Ascending aorta (tissue), 2 donors: ENCODE data around the gene DPP7. TPM values are rescaled to one million over a fixed set of nuclear protein-coding genes. Genes with fewer than 3 reads are reported as not detected.
A peak's percentile ranks its signal among the peaks of the same experiment; 100 is the strongest.
"Not testable (repeated sequence)": the region's sequence is repeated elsewhere in the genome, so short reads cannot be mapped to it uniquely, and the experiment has no call there.

Source experiments
- DNase-seq, 2 donors: peaks; one replicate each; pipeline ENCODE4 v3.0.0-alpha.2; 2019; ENCODE audit warnings: low spot score in 2 of 2
- H3K27ac ChIP-seq, 2 donors: fragments of 200-600 bp; sonication (generic); one replicate each; pipeline ENCODE4 v1.5.1; 2016 to 2017; ENCODE audit warnings: mild to moderate bottlenecking in 1 of 2
- H3K27me3 ChIP-seq: fragments of 200-600 bp; sonication (generic); one replicate; pipeline ENCODE4 v1.5.1; 2017
- H3K36me3 ChIP-seq, 2 donors: fragments of 200-600 bp; sonication (generic); one replicate each; pipeline ENCODE4 v1.5.1; 2016
- H3K4me1 ChIP-seq, 2 donors: fragments of 200-600 bp; sonication (generic); one replicate each; pipeline ENCODE4 v1.5.1; 2016 to 2017; ENCODE audit warnings: mild to moderate bottlenecking in 1 of 2
- H3K4me3 ChIP-seq, 2 donors: fragments of 200-600 bp; sonication (generic); one replicate each; pipeline ENCODE4 v1.5.1; 2016 to 2017; ENCODE audit warnings: mild to moderate bottlenecking in 1 of 2
- H3K9me3 ChIP-seq, 2 donors: fragments of 200-600 bp; sonication (generic); one replicate each; pipeline ENCODE4 v1.5.1; 2016
- intact Hi-C: fragments of 100-400 bp; cut with DNase I; formaldehyde crosslinking; loops from one replicate; pipeline ENCODE4 v1.15.1; 2023
- total RNA-seq: library from RNA; depleted of rRNA; stranded (reverse); fragments of >200 nt; gene quantifications from one replicate; pipeline ENCODE4 v1.1.0, GENCODE V29; 2016
- TF ChIP-seq, protein P1 (sequence below), 3 experiments: fragments of 200-600 bp in 2 of 3; fragments of 450-650 bp in 1 of 3; sonication (generic) in 2 of 3; IDR thresholded peaks; one replicate each; pipeline ENCODE4 v1.5.1; 2016 to 2019; ENCODE audit warnings: antibody characterized with exemption in 3 of 3, mild to moderate bottlenecking in 1 of 3, moderate library complexity in 1 of 3

DPP7 gene
- total RNA-seq, 1 donor from 2014 or later: 176 TPM

DNA sequence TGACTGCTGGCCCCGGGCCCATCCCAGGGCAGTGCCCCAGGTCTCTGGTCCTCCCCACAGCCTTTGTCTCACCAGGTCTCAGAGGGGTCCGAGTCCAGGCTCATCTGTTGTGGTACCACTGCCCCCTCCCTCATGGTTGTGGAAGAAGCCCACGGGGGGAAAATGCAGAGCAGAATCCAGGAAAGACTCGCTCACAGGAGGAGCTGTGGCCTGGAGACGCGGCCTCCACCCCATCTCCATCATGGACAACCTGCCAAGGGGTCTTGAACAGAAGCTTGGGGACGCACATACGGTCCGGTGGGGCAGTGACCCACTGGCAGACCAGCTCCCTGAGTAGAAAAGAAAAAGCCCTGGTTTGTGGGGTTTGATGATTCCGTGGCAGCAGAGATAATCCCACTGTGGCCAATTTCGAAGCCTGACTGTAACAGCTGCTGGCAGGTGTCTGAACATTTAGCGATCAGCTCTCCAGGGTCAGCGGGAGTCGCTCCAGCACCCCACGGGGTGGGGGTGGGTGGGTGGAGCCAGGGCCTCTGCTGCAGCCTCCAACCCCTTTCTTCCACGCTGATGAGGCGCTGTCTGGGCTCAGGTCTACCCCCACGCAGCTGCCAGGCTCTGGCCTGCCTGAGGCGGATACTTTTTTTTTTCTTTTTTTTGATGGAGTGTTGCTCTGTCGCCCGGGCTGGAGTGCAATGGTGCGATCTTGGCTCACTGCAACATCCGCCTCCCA is 22.5 kb upstream of the DPP7 start:
- intact Hi-C loops: no loop called here
- Histone ChIP-seq H3K4me3 (no peak overlapping the region), H3K27me3 (peaks cover 17% of the 10 kb centered on the region), H3K9me3 (no peaks in the 10 kb centered on the region), H3K36me3 (no peaks in the 10 kb centered on the region), H3K27ac (no peak overlapping the region), H3K4me1 (no peaks in the 10 kb centered on the region)
- TF ChIP-seq, protein P1, sequence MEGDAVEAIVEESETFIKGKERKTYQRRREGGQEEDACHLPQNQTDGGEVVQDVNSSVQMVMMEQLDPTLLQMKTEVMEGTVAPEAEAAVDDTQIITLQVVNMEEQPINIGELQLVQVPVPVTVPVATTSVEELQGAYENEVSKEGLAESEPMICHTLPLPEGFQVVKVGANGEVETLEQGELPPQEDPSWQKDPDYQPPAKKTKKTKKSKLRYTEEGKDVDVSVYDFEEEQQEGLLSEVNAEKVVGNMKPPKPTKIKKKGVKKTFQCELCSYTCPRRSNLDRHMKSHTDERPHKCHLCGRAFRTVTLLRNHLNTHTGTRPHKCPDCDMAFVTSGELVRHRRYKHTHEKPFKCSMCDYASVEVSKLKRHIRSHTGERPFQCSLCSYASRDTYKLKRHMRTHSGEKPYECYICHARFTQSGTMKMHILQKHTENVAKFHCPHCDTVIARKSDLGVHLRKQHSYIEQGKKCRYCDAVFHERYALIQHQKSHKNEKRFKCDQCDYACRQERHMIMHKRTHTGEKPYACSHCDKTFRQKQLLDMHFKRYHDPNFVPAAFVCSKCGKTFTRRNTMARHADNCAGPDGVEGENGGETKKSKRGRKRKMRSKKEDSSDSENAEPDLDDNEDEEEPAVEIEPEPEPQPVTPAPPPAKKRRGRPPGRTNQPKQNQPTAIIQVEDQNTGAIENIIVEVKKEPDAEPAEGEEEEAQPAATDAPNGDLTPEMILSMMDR (IDR thresholded peaks at IDR 0.05): no peak
- no peak for DNase-seq

DNA sequence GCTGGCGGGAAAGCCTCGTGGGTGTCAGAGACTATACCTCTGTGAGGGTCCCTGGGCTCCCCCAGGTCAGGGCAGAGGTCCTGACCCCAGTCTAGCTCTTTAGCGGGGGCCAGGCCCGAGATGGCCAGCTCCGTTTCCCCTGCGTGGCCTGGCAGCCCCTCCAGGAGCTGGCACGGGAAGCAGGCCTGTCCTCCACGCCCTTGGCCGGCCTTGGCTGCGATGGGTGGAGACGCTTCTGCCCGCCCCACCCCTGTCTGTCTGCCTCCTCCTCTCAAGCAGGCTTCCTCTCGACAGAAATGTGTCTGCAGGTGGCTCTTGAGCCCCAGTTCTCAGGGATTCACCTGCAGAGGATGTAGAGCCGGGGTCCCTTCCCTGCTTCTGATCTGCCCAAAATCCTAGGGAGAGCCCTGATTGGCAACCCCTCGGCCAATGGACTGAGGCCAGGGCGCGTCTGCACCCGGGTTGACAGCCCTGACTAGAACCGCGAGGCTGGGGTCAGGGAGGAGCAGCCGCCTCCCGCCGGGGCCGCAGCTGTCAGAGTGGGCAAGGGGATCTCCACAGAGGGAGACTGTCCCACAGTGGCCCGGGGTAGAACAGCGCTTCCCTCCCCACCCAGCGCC is 21.8 kb upstream of the DPP7 start:
- Histone ChIP-seq H3K36me3 (no peaks in the 10 kb centered on the region), H3K27ac (no peak overlapping the region), H3K9me3 (no peaks in the 10 kb centered on the region), H3K27me3 (peaks cover 17% of the 10 kb centered on the region), H3K4me3 (no peak overlapping the region), H3K4me1 (no peaks in the 10 kb centered on the region)
- DNase-seq: no peak
- intact Hi-C loops: no loop called here
- TF ChIP-seq, protein P1 (IDR thresholded peaks at IDR 0.05): no peak

DNA sequence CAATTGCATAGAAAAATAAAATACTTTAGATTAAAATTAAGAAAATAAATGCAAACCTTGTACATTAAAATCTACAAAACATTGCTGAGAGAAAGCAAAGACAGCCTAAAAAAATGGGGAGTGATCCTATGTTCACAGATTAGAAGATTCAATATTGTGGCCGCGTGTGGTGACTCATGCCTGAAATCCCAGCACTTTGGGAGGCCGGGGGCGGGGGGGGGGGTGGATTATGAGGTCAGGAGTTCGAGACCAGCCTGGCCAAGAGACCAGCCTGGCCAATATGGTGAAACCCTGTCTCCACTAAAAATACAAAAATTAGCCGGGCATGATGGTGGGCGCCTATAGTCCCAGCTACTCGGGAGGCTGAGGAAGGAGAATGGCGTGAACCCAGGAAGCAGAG is 20.6 kb upstream of the DPP7 start:
- H3K4me3 ChIP-seq, H3K9me3 ChIP-seq, H3K27ac ChIP-seq, intact Hi-C loops, DNase-seq, H3K4me1 ChIP-seq, H3K36me3 ChIP-seq: not testable (repeated sequence)
- H3K27me3 ChIP-seq: peaks cover 17% of the 10 kb centered on the region

DNA sequence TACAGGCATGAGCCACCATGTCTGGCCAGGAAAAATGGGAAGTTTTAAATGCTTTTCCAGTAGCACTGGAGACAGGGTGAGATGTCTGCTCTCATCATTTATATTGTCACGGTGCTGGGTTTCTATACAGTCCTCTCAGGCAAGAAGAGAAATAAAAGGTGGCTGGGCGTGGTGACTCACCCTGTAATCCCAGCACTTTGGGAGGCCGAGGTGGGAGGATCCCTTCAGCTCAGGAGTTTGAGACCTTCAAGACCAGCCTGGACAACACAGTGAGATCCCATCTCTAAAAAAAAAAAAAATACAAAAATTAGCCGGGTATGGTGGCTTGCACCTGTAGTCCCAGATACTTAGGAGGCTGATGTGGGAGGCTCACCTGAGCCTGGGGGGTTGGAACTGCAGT is 19.7 kb upstream of the DPP7 start:
- H3K4me3 ChIP-seq: no peak overlapping the region
- peaks cover 17% of the 10 kb centered on the region for H3K27me3 ChIP-seq
- H3K36me3 ChIP-seq: no peaks in the 10 kb centered on the region
- intact Hi-C loops: no loop called here
- H3K4me1 ChIP-seq: no peaks in the 10 kb centered on the region
- TF ChIP-seq, protein P1 (IDR thresholded peaks at IDR 0.05): no peak
- DNase-seq: no peak
- H3K27ac ChIP-seq: no peak overlapping the region
- H3K9me3 ChIP-seq: no peaks in the 10 kb centered on the region

DNA sequence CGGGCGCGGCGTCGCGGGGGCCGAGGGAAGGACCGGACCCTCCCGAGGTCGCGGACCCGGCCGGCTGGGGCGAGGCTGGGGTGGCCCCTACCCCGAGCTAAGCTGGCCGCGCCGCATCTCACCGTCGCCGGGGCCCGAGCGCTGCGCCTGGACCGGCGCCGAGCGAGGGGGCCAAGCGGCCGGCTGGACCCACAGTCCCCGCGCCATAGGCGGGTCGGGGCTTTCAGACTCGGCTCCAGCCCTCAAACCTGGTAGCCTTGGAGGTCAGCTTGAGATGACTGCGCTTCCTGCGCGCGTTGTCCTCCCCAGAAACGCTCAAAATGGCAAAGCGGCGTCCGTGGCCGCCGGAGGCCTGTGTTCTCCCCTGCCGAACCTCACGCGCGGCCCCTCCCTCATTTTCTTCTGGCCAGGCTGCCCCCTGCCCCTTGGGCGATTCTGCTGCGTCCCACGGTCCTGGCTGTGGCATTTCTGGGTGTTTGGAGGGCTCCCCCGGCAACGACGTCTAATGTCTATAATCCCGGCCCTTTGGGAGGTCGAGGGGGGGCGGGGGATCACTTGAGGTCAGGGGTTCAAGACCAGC is 15.7 kb upstream of the DPP7 start:
- intact Hi-C loops: no loop called here
- no peaks in the 10 kb centered on the region for H3K27me3 ChIP-seq
- DNase-seq: no peak
- H3K4me1 ChIP-seq: peaks cover 7 to 12% of the 10 kb centered on the region in 2 donors
- TF ChIP-seq, protein P1 (IDR thresholded peaks at IDR 0.05): no peak
- H3K4me3 ChIP-seq: peak overlapping the region; percentile 73 to 81
- no peaks in the 10 kb centered on the region for H3K9me3 ChIP-seq
- no peaks in the 10 kb centered on the region for H3K36me3 ChIP-seq
- peak overlapping the region in 1 of 2 donors; percentile 54 for H3K27ac ChIP-seq
